NCI-H524 treated with DMSO at 0.1 percent for 48 hours (cell line): Measurements from ENCODE around the gene CRYBB3.
"Not testable (repeated sequence)": the region's sequence is repeated elsewhere in the genome, so short reads cannot be mapped to it uniquely, and the experiment has no call there.

Experiments
- DNase-seq: peaks from one replicate; lab custom pipeline; 2025; lab: John Stamatoyannopoulos, UW

CRYBB3 gene

DNA sequence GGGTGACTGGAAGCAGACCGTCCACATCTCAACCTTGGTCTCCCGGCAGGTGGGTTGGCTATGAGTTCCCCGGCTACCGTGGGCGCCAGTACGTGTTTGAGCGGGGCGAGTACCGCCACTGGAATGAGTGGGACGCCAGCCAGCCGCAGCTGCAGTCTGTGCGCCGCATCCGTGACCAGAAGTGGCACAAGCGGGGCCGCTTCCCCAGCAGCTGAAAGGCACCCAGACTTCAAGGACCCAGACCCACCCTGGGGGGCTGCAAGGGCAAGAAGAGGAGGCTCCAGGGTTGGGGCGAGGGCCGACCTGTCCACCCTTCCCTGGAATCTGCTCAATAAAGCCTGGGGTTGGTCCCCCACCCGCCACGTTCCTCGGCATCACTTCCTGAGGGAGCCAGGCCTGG lies 7.3 kb downstream of the CRYBB3 start:
- DNase-seq, result no peak

DNA sequence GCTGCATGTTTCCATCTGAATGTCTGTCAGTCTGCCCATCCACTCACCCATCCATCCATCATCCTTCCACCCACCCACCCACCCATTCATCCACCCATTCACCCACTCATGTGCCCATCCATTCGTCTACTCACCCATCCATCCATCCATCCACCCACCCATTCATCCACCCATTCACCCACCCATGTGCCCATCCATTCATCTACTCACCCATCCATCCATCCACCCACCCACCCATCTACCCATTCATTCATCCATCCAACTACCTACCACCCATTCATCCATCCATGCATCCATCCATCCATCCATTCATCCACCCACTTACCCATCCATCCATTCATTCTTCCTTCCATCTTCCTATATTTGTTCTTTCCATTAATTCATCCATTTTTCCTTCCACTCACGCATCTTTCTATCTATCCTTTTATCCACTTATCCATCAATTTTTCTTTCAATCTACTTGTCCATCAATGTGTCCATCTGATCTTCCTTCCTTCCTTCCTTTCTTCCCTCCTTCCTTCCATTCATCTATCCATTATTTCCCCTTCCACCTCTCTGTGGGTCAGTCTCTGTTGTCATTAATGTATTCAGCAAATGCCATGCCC lies 8.0 kb downstream of the CRYBB3 start:
- no peak for DNase-seq

- no peak for DNase-seq
Measured at GRCh38 chr22:25208328-25208727, 8.7 kb downstream of the CRYBB3 start.

DNA sequence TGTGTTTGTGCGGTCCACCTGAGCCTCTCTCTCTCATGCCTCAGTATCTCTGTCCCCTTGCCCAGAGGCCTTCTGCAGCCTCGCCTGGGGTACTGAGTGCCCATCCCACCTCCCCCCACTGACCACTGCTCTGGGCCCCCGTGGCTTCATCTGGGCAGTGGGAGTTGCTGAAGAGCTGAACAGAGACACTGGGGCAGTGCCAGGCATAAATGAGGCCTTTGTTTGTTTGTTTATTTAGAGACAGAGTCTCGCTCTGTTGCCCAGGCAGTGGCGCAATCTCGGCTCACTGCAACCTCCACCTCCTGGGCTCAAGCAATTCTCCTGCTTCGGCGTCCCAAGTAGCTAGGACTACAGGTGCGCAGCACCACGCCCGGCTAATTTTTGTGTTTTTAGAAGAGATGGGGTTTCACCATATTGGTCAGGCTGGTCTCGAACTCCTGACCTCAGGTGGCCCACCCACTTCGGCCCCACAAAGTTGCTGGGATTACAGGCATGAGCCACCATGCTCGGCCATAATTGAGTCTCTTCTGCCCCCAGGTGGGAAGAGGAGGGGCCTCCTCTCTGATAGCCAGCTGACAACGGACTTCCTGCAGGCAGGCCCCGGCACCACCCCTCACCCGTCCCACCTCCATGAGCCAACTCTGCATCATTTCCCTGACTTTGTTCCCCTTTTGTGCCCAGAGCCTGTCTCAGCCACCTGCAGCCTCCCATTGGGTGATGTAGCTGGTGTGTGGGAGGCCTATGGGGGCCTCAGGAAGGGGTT lies 9.3 kb downstream of the CRYBB3 start:
- DNase-seq, result no peak

GRCh38 chr22:25210793-25211192 lies 11.1 kb downstream of the CRYBB3 start:
- no peak for DNase-seq

DNA sequence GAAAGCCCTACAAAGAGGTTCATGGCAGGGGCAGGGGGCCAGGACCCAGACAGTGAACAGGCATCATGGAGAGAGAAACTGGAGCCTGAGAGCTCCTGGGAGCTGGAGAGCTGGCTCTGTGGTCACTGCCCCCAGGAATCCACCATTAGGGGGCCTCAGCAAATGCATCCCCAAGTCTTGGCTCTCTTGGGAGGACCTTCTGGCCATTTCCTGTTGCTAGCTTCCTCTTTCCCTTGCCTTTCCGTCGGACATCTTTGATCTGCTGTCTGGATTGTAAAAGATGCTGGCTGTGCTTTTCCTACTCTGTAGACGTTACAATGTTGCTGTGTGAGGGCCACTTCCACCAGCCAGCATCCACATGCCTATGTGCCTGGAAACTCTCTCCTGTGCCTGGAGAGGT lies 12.7 kb downstream of the CRYBB3 start:
- DNase-seq, result no peak

DNA sequence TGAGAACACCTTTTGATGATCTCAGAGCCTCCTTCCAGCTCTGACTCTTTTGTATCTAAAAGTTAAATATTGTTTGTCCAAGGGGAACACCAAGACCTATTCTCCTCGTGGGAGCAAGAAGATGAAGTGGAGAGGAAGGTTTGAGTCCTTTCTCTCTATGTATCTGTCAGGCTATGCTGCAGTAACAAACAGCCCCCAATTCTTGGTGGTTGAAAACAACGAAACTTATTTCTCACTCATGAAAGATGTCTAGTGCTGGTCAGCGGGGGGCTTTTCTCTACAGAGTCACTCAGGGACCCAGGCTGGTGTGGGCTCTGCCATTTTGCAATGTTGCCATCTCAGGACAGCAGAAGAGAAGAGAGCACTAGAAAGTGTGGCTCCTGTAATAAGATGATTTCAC lies 13.6 kb downstream of the CRYBB3 start:
- no peak for DNase-seq

GRCh38 chr22:25216230-25216629 lies 16.6 kb downstream of the CRYBB3 start:
- no peak for DNase-seq

DNA sequence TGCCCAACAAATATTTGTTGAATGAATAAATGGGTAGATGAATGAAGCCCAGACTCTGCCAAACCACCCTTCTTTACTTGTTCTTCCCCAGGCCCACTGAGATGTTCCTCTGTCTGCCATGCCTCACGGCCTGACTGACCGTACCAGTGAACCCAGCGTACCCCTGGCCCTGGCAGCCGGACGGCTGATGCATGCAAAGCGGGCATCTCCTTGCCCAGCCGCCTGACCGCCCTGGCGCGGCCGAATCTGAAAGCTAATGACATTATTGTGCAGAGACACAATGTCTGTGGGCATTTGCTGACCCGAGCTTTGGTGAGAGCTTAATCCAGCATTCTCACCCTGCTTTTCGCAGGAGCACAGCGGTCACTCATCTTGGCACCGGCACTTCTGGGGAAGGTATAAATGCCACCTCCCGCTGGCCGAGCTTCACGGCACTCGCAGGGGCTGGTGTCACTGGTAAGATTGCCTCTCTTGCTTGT lies 19.6 kb downstream of the CRYBB3 start, which contains the start of gene CRYBB2:
Gene CRYBB2 (plus strand): TSS at position 429 of the 479 bp plus-strand sequence. CDS start 1,791 bp downstream, outside the sequence.
- no peak for DNase-seq

GRCh38 chr22:25219948-25220442 lies 20.3 kb downstream of the CRYBB3 start:
- DNase-seq, result no peak

GRCh38 chr22:25221790-25222189 lies 22.1 kb downstream of the CRYBB3 start:
- DNase-seq, result no peak

DNA sequence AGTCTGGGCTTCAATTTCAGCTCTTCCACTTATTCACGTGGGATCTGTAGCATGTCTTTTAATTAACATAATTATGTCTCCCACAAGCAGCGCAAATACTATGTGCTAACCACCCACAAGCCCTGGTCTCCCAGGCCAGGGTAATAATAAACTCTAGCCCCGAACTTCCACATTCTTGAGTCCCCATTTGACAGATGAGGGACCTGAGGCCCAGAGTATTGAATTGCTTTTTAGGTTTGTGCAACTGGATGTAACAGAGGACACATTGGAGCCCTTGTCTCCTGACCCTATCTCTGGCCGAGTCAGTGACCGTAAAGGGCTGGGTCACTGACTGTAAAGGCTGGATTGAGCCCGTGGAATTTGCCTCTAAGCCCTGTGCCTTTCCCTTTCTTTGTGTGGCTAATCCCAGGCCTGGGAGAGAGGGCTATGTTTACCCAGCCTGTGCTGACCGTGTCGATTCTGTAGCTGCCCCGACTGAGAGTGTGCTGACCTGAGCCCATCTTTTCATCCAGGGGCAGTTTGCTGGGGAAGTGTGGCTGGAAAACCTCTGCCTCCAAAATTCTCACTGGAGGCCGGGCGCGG lies 23.7 kb downstream of the CRYBB3 start:
- DNase-seq, result no peak

GRCh38 chr22:25228822-25229221 lies 29.2 kb downstream of the CRYBB3 start:
- no peak for DNase-seq

- DNase-seq, result not testable (repeated sequence)
Measured at GRCh38 chr22:25230760-25231159, 31.1 kb downstream of the CRYBB3 start.

- no peak for DNase-seq
Measured at GRCh38 chr22:25232301-25232700, 32.6 kb downstream of the CRYBB3 start.

GRCh38 chr22:25233706-25234105 lies 34.0 kb downstream of the CRYBB3 start:
- not testable (repeated sequence) for DNase-seq

DNA sequence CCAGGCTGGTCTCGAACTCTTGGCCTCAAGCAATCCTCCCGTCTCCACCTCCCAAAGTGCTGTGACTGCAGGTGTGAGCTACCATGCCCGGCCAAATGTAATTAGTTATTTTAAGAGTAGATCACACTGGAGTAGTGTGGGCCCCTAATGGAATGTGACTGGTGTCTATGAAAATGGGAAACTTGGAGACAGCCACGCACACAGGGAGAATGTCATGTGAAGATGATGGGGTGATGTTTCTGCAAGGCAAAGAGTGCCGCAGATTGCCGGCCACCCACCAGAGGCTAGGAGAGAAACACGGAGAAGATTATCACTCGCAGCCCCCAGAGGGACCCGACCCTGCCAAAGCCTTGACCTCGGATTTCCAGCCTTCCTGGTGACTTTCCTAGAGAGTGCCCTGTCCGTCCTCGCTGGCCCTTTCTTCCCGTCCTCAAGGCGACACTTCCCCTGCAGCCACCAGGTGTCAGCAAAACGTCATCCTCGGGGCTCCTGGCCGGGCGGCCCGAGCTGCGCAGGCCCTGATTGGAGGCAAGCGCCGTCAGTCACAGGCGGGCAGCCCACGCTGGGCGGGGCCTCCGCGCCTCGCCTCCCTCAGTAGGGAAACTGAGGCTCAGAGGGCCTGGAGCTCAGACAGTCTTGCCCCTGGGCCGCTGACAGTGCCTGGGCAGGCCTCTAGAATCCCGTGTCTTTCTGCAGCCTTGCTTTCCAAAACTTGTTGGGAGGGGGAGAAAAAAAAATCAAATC lies 36.1 kb downstream of the CRYBB3 start:
- peak; percentile 37 for DNase-seq

GRCh38 chr22:25236417-25236816 lies 36.8 kb downstream of the CRYBB3 start:
- no peak for DNase-seq

DNA sequence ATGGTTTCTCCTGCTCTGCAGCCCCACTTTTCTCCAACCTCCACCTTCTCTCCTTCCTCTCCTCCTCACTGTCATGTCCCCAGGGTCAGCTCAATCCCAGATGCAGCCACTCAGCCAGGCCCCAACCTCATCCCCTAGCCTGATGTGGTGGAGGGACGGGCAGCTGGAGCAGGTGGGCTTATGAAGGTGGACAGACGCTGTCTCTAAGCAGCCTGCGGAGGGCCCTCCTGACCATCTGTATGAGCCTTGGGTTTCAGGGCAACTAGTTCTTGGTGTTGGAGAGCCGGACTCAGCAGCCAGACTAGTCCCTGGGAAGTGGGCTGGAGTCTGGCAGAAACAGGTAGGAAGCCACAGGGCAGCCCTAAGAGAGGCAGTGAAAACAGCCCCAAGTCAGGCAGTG lies 37.8 kb downstream of the CRYBB3 start:
- DNase-seq, result no peak

- not testable (repeated sequence) for DNase-seq
Measured at GRCh38 chr22:25238058-25238457, 38.4 kb downstream of the CRYBB3 start.

DNA sequence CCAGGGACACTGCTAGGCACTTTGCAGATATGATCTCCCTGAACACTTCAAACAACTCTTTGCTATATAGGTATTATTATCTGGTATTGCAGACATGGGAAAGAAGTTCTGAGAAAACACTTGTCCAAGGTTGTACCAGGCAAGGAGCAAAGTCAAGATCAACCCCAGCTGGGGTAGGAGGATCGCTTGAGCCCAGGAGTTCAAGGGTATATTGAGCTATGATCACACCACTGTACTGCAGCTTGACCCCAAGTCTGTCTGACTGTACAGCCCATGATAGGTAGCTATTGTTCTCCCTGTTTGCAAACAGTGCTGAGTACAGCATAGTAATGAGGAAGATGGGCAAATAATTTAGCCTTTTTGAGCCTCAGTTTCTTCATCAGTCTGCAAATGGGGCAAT lies 55.5 kb downstream of the CRYBB3 start:
- DNase-seq, result not testable (repeated sequence)
